Aorta (tissue), 5 donors: ENCODE measurements around the gene SH2B3. TPM values are rescaled to one million over a fixed set of nuclear protein-coding genes. Genes with fewer than 3 reads are reported as not detected.

Experiments used
- ATAC-seq: fragments of 200-7000 bp; cut with Tn5 transposase; one replicate; pipeline ENCODE4 v1.9.1; 2022; ENCODE audit warnings: moderate library complexity; ENCODE audit not compliant: low FRiP score
- DNase-seq, 2 donors: peaks; one replicate each; pipeline ENCODE4 v3.0.0-alpha.2; 2020
- H3K27ac ChIP-seq, 2 donors: one replicate each; pipeline ENCODE4 v1.5.1; 2013; ENCODE audit warnings: low read length in 2 of 2, mild to moderate bottlenecking in 2 of 2, moderate library complexity in 2 of 2, control low read depth in 1 of 2, inconsistent platforms in 1 of 2, low read depth in 1 of 2
- H3K27me3 ChIP-seq, 2 donors: one replicate each; pipeline ENCODE4 v1.6.1; 2013; ENCODE audit warnings: control low read depth in 1 of 2, low read length in 1 of 2, mild to moderate bottlenecking in 1 of 2, moderate library complexity in 1 of 2; ENCODE audit not compliant: insufficient read depth in 2 of 2, control insufficient read depth in 1 of 2
- H3K36me3 ChIP-seq, 2 donors: one replicate each; pipeline ENCODE4 v1.6.1; 2013; ENCODE audit warnings: control low read depth in 1 of 2, low read length in 1 of 2, mild to moderate bottlenecking in 1 of 2; ENCODE audit not compliant: insufficient read depth in 2 of 2, control insufficient read depth in 1 of 2
- H3K4me1 ChIP-seq, 2 donors: one replicate each; pipeline ENCODE4 v1.6.1; 2013; ENCODE audit warnings: low read length in 2 of 2, control low read depth in 1 of 2, mild to moderate bottlenecking in 1 of 2, moderate library complexity in 1 of 2; ENCODE audit not compliant: insufficient read depth in 2 of 2, control insufficient read depth in 1 of 2
- H3K4me3 ChIP-seq, 2 donors: one replicate each; pipeline ENCODE4 v1.5.1; 2013; ENCODE audit warnings: low read length in 2 of 2, control low read depth in 1 of 2, mild to moderate bottlenecking in 1 of 2
- H3K9me3 ChIP-seq: one replicate; pipeline ENCODE4 v1.6.1; 2013; ENCODE audit warnings: mild to moderate bottlenecking, low read length; ENCODE audit not compliant: control insufficient read depth
- WGBS, 2 donors: extraction: QIAGEN DNeasy Blood & Tissue Kit; methylation state at CpG; one replicate each; pipeline ENCODE4 v1.1.7; 2013; 5-methylcytosine and 5-hydroxymethylcytosine counted together
- intact Hi-C, 2 donors: fragments of 100-400 bp; cut with DNase I; formaldehyde crosslinking; loops; one replicate each; pipeline versions ENCODE4 v1.14.2 to v1.15.0; 2022
- polyA plus RNA-seq, 2 donors: library from polyadenylated mRNA; stranded (reverse); fragments of 200-250 nt; gene quantifications; one replicate each; pipeline ENCODE4 v1.2.3, GENCODE V29; 2013
- total RNA-seq, 2 donors: library from RNA; stranded (reverse); fragmentation: NEBNext Ultra II Directional; extraction: Animal tissue kit (Norgen Biotek cat#: 25700); gene quantifications; one replicate each; pipeline ENCODE4 v1.2.1, GENCODE V29; 2021
- donor health status: healthy with polysubstance abuse.
- donor health status: Bipolar disorder and iron deficiency.
- donor health status: DM: no; HTN: no; CAD: no.
- donor health status: DM: no; HTN: no; CAD: no.
- donor health status: DM: yes; HTN: yes; CAD: no.

The SH2B3 gene
- total and polyA plus RNA-seq, 4 donors: 11.4 to 45.5 (median 23.5) TPM

GRCh38 chr12:111434680-111435338 is 29.1 kb downstream of the SH2B3 start:
- Histone ChIP-seq H3K4me3 (no peak overlapping the region), H3K9me3 (no peaks in the 10 kb centered on the region), H3K4me1 (no peaks in the 10 kb centered on the region), H3K27me3 (no peaks in the 10 kb centered on the region), H3K27ac (peak overlapping the region in 1 of 2 donors; percentile 2), H3K36me3 (no peaks in the 10 kb centered on the region)
- 21 to 22% methylated on average over 18 of the region's 18 CpGs for WGBS, 2 donors
- intact Hi-C loops: no loop called here
- ATAC-seq (peak; percentile 54), DNase-seq (peak in 1 of 2 donors; percentile 47)

GRCh38 chr12:111435661-111436201 is 30.0 kb downstream of the SH2B3 start:
- no peaks in the 10 kb centered on the region for H3K9me3 ChIP-seq
- no peaks in the 10 kb centered on the region for H3K27me3 ChIP-seq
- intact Hi-C loops: no loop called here
- WGBS, 2 donors: 81 to 83% methylated on average over 16 of the region's 16 CpGs
- ATAC-seq (peak; percentile 13), DNase-seq (no peak)
- H3K36me3 ChIP-seq: no peaks in the 10 kb centered on the region
- H3K4me1 ChIP-seq: no peaks in the 10 kb centered on the region
- no peak overlapping the region for H3K27ac ChIP-seq
- no peak overlapping the region for H3K4me3 ChIP-seq

- 84 to 87% methylated on average over 7 of the region's 7 CpGs for WGBS, 2 donors
- Histone ChIP-seq H3K4me3 (no peak overlapping the region), H3K27ac (no peak overlapping the region), H3K36me3 (no peaks in the 10 kb centered on the region), H3K4me1 (no peaks in the 10 kb centered on the region), H3K9me3 (no peaks in the 10 kb centered on the region), H3K27me3 (no peaks in the 10 kb centered on the region)
- DNase-seq: no peak
- intact Hi-C loops: no loop called here
- ATAC-seq: no peak
Observed at GRCh38 chr12:111436266-111436665, 30.5 kb downstream of the SH2B3 start.

- Histone ChIP-seq H3K9me3 (no peaks in the 10 kb centered on the region), H3K4me1 (no peaks in the 10 kb centered on the region), H3K36me3 (no peaks in the 10 kb centered on the region), H3K27me3 (no peaks in the 10 kb centered on the region), H3K4me3 (no peak overlapping the region), H3K27ac (no peak overlapping the region)
- whole genome bisulfite sequencing, 2 donors: 70 to 75% methylated on average over 4 of the region's 4 CpGs
- intact Hi-C loops: no loop called here
- DNase-seq (no peak), ATAC-seq (no peak)
Observed at GRCh38 chr12:111436811-111437210, 31.1 kb downstream of the SH2B3 start.

- no peak overlapping the region for H3K27ac ChIP-seq
- peak; percentile 9 for ATAC-seq
- H3K9me3 ChIP-seq: no peaks in the 10 kb centered on the region
- DNase-seq: peak; percentile 81 to 82
- H3K4me3 ChIP-seq: no peak overlapping the region
- H3K27me3 ChIP-seq: no peaks in the 10 kb centered on the region
- intact Hi-C loops: no loop called here
- peaks cover 0 to 2% of the 10 kb centered on the region in 2 donors for H3K36me3 ChIP-seq
- 64 to 74% methylated on average over 8 of the region's 8 CpGs for WGBS, 2 donors
- H3K4me1 ChIP-seq: no peaks in the 10 kb centered on the region
Observed at GRCh38 chr12:111437816-111438454, 32.2 kb downstream of the SH2B3 start.

GRCh38 chr12:111438481-111438880 is 32.8 kb downstream of the SH2B3 start:
- H3K4me3 ChIP-seq: no peak overlapping the region
- H3K4me1 ChIP-seq: no peaks in the 10 kb centered on the region
- H3K9me3 ChIP-seq: no peaks in the 10 kb centered on the region
- H3K27me3 ChIP-seq: no peaks in the 10 kb centered on the region
- 41 to 44% methylated on average over 9 of the region's 9 CpGs for WGBS, 2 donors
- peak; percentile 75 to 84 for DNase-seq
- H3K36me3 ChIP-seq: peaks cover 0 to 2% of the 10 kb centered on the region in 2 donors
- no peak for ATAC-seq
- no peak overlapping the region for H3K27ac ChIP-seq
- intact Hi-C loops: no loop called here

- H3K9me3 ChIP-seq: no peaks in the 10 kb centered on the region
- DNase-seq: no peak
- whole genome bisulfite sequencing, 2 donors: 63 to 80% methylated on average over 5 of the region's 5 CpGs
- no peak overlapping the region for H3K27ac ChIP-seq
- ATAC-seq: no peak
- H3K27me3 ChIP-seq: no peaks in the 10 kb centered on the region
- H3K4me1 ChIP-seq: no peaks in the 10 kb centered on the region
- H3K4me3 ChIP-seq: no peak overlapping the region
- intact Hi-C loops: no loop called here
- H3K36me3 ChIP-seq: peaks cover 0 to 2% of the 10 kb centered on the region in 2 donors
Observed at GRCh38 chr12:111439657-111440151, 34.0 kb downstream of the SH2B3 start.

GRCh38 chr12:111440152-111440551 is 34.4 kb downstream of the SH2B3 start:
- Histone ChIP-seq H3K36me3 (peaks cover 0 to 2% of the 10 kb centered on the region in 2 donors), H3K27ac (no peak overlapping the region), H3K4me3 (no peak overlapping the region), H3K9me3 (no peaks in the 10 kb centered on the region), H3K27me3 (no peaks in the 10 kb centered on the region), H3K4me1 (no peaks in the 10 kb centered on the region)
- WGBS, 2 donors: 69 to 77% methylated on average over 8 of the region's 8 CpGs
- intact Hi-C loops: no loop called here
- DNase-seq (peak in 1 of 2 donors; percentile 50), ATAC-seq (no peak)
